ENCODE data around the gene SECISBP2.

SECISBP2 gene

DNA sequence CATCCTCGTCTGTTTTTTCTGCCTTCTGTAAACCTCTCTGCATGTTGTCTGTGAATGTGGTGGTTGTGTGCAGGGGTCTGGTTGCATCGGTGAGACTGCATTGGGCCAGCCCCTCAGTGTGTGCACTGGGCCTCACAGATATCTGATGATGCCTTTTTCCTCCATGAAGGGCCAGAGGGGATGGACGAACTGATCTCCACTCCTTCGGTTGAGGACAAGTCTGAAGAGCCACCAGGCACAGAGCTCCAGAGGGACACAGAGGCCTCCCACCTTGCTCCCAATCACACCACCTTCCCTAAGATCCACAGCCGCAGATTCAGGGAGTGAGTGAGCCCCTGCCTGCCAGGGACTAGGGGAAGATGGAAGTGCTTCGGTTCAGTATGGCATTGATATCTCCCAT lies 31.3 kb downstream of the SECISBP2 start:
- DNase-seq: no peak

DNA sequence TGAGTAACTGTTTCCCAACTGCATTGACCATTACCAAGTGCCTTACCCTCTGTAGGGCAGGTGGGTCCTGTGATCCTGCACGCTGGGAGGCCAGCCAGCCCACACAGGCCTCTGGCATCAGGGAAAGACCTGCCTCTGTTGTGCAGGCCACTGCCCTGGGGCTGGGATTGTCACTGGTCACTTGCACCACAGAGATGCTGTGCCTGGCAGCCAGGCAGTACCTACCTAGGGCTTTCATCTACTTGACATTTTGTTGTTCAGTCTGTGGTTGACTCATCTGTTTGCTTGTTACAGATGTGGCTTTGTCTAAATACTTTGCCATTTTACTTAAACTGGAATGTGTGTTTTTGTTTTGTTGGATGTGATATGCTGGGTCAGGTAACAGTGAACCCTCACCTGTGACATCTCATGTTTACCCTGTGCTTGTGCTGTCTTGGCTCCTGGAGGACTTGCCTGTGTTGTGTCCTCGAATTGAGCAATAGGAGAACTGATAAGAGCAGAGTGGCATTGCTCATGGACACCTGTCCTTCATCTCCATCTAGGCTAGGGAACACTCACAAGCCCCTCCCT lies 32.8 kb downstream of the SECISBP2 start:
- no peak for DNase-seq

DNA sequence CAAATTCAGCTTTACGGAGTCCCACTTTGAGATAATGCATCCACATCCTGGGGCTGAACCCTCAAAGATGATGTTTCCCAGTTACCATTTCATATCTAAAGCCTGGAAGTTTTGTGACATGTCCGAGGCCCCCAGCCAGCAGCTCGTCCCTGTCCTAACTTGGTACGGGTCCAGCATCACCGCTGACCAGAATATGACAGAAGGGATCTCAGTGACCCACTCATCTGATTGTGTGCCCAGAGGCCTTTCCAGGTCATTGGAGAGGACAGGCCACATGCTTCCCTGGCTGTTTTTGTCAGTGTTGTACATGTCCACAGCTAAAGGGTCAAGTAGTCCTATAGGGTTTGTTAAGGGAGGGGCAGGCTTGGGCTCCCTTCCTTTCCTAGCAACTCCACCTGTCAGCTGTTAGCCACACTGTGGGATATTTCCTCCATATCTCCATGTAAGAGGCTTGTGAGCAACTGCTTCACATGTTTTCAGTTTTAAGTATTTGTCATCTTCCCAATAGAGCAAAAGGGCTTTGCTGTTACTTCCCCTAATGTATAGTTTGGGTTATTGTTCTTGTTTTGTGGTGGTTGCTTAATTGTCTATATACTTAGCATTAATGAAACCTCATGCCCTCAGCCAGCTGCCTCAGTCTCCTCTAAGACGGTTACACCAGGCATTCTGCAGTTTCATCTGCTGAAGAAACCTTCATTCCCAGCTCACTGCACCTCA lies 33.4 kb downstream of the SECISBP2 start:
- DNase-seq: no peak

DNA sequence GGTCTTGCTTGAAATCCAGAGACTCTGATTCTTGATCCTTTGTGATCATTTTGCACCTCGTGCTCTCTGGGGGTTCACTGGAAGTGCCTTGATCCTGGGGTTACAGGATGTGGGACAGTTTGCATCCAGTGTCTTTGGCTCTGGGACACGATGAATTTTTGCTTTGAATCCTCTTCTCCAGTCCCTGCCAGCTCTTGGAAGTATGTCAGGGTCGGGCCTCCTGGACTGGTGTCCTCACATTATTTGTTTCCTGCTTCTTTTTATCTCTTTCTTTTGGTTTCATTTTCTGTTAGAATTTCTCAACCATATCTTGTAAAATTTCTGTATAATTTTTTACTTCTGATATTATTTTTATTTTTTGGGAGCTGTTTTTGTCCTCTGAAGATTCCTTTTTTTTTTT lies 34.2 kb downstream of the SECISBP2 start:
- DNase-seq: no peak

DNA sequence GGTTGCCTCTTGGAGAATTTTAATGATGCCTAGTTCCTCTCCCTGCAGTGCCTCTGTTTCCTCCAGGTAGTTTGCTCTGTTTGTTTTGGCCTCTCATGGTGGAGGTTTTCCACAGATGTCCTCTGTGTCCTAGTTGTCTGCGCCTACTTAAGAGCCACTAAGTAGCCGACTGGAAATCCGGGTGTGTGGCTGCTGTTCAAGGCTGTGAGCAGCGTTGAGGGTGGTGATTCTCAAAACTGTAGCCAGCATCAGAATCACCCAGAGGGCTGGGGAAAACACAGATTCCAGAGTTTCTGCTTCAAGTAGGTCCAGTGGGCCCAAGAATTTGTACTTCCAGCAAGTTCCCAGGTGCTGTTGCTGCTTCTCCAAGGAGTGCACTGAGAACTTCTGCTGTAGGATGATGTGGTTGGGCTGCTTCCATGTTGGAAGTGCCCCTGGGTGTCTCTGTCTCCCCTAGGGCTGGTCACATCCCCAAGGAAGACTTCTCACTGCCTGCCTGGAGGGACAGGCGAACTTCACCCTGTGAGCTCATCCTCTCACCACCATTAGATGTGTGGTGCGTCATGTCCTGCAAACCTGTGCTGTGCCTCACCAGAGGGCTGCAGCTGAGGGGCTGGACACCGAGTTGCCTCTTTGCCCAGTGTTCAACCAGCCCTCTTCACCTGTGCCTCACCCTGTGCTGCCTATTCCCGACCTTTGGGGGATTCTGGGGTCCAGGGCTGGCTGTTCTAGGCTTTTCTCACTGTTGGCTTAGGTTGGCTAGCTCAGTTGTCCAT lies 34.8 kb downstream of the SECISBP2 start:
- DNase-seq: no peak

DNA sequence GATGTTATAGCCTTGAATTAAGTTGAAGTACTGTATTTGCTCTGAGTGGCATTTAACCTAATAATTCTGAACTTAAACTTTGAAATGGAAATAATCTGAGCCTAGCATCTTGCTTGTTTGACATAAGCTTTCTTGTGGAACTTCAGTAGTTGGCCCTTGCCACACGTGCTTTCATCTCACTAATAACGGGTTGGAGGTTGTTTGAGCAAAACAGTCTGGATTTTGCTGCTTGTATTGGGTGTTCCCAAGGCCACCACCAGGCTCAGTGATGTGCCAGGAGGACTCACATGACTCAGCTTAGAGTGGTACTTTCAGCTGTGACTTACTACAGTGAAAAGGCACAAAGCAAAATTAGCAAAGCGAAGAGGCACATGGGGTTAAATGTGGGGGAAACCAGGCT lies 35.7 kb downstream of the SECISBP2 start:
- no peak for DNase-seq

DNA sequence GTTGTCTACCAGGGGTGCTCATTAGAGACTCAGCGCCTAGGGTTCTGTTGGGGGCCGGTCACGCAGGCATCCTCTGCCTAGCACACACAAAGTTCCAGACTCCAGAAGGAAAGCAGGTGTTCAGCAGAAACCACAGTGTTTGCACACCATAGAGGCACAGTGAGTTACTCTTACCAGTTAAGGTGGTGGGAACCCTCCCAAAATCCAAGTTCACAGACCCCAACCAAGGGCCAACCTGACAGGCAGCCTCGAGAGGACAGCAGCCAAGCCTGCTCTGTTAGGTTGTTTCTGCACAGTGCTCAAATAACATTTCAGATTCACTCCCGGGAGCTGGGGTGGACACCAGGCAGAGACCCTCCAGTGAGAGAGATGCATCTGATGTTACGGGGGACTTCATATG lies 36.2 kb downstream of the SECISBP2 start:
- no peak for DNase-seq

DNA sequence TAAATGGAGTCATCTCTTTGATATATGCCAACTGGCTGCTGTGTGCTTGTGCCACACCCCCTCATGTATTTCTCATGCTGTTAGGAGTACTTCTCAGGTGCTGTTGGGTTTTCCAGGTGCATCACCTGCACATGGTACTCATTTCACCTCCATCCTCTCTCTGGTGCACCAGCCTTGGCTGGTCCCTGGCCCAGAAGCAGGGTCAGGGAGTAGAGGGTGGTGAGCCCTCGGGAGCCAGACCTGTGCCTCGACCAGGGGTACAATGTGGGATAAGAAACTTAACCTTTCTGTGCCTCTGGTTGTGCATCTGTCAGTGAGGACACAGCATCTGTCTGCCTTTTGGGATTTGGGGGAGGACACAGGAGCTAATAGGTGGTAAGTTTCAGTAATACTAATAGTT lies 38.5 kb downstream of the SECISBP2 start:
- DNase-seq: no peak

DNA sequence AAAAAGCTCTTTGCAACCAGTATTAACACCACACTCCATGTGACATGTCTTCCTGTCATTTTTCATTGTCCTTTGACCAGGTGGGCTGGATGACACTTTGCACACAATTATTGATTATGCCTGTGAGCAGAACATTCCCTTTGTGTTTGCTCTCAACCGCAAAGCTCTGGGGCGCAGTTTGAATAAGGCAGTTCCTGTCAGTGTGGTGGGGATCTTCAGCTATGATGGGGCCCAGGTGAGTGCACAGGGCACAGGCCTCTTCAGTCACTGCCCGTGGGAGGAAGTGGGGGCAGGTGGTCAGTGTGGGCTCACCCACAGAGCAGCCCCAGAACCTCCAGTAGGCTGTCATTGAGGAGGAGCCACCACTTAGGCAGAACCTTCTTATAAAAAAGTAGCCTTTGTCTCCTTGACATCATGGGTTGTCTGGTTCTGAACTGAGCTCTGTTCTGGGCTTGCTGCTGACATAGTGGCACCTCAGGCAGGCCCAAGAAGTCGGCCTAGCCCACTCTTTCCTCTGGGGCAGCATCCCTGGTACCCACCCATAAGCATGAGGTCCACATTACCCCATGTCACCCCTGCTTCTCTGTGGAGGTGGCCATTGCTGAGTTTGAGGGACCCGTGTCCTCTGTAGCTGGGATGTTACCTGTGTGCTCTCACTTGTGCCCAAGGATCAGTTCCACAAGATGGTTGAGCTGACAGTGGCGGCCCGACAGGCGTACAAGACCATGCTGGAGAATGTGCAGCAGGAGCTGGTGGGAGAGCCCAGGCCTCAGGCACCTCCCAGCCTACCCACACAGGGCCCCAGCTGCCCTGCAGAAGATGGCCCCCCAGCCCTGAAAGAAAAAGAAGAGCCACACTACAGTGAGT lies 39.3 kb downstream of the SECISBP2 start:
- DNase-seq: no peak

DNA sequence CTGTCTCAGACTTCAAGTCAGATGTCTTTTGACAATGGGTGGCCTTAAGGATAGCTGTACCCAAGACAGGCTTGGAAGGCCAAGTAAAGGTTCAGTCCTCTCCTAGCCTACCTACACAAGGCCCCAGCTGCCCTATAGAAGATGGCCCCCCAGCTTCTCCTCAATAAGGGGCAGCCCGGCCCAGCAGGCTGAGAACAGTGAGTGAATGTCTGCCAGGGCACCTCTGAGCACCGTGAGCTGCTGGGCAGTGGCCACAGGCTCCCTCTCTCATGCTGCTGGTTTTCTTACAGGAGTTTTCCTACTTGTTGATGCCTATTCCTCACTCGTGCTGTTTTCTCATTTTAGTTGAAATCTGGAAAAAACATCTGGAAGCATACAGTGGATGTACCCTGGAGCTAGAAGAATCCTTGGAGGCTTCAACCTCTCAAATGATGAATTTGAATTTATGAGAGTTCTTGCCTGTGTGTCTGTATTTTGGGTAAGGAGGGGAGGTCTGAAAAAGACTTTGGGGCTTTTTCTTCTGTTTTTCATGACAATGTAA lies 40.1 kb downstream of the SECISBP2 start:
- DNase-seq: no peak

DNA sequence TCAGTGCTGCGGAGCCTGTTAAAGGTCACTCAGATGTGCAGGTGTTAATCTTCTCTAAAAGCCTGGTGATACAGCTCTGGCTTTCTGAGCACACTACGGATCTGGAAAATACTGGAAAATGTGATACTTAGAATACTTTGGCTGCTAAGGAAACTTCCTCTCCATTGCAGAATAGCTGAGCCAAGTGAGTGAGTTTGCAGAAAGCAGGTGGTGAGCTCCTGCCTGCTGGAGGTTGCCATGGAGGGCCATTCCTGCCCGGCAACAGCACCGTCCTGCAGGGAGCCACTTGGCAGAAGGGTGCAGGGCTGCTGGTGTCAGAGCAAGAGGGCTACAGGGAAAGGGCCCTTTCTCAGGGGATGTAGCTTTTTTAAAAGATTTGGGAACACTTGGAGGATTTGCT lies 40.7 kb downstream of the SECISBP2 start:
- DNase-seq: no peak

DNA sequence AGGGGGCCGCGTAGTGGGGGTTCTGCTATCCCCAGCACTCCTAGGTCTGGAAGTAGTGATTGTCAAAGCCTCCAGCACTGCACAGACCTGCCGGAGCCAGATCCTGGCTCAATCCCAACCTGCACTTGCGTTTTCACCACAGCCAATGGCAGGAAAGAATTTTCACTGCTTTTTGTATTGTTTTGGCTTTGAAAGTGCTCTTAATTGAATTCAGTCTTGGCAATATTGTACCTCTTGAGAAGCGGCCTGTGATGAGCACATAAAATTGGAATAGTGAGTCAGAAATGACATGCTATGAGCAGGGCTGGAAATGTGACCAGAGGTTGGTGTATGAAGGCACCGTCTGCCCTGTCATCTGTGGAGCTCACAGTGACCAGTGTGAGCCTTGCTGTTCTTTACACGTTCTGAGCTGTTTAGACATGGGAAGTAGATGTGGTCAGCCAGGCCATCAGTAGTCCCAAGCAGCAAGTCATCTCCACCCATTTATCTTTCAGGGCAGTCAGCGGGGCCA lies 41.5 kb downstream of the SECISBP2 start:
- DNase-seq: no peak

DNA sequence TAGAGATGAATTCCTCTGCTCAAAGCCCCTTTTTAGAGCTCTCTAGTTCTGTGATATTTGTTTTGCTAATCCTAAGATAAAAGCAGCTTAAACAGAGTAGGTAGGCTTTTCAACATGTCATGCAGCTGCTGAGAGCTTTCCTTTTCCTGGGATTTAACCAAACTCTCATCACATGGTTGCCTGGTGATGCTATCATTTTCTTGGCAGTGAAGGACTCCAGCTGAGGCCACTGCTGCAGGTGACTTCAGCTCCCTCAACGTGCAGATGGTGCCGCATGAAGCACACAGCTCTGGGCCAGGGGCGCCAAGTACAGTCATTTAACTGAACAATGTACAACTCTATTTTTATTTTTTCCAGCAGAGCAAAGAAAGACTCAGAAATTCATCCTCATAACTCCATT lies 42.2 kb downstream of the SECISBP2 start:
- DNase-seq: no peak

DNA sequence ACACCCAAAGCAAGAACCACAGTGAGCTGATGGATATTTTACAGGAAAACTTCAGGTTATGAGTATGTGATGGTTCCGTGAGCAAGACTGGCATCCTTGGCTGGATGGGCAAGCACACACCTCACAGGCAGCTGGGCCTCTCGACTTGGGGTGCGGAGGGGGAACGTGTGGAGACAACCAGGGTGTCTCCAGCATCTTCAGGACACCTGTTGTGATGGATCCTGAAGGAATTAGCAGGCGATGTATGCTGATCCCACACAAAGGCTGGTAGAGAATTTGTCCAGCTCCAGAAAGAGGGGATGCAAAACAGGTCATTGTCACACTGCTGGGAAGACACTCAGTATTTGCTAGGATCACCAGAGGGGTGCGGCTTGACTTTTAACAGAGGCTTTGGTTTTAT lies 42.7 kb downstream of the SECISBP2 start:
- no peak for DNase-seq

DNA sequence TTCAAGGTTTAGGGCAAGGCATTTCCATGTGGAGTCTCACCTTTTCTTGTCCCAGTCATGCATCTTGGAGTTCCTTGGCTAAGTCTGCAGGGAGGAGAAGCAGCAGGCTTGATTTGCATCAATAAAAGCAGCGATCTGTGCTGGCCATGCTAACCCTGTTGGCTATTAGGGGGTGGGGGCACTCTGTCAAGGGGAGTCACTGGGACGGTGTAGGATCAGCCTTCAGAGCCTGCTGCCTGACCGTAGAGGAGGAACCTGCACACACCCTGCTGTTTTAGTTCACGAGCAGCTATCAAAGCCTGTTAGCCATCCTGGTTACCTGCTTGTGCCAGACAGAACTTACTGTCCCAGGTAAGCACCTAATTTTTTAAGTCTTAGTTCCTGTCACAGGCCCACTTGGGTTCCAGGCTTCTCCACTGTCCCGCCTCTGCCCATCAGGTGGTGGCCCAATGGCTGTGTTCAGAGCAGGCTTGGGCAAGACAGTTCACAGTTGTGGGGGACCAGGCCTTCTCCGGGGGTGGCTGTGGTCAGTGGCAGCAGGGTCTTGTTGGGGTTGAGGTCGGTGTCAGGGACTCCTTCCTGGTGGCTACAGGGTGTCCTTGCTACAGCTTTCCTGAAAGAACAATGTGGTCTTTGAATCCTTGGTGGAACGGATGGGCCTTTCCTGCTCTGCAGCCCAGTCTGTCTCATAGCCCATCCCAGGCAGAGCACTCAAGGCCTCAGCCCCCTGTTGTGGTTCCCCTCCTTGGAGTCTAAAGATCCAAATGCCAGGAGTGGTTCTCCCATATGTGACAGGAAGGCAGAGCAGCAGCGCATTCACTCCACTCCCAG lies 43.7 kb downstream of the SECISBP2 start:
- no peak for DNase-seq

DNA sequence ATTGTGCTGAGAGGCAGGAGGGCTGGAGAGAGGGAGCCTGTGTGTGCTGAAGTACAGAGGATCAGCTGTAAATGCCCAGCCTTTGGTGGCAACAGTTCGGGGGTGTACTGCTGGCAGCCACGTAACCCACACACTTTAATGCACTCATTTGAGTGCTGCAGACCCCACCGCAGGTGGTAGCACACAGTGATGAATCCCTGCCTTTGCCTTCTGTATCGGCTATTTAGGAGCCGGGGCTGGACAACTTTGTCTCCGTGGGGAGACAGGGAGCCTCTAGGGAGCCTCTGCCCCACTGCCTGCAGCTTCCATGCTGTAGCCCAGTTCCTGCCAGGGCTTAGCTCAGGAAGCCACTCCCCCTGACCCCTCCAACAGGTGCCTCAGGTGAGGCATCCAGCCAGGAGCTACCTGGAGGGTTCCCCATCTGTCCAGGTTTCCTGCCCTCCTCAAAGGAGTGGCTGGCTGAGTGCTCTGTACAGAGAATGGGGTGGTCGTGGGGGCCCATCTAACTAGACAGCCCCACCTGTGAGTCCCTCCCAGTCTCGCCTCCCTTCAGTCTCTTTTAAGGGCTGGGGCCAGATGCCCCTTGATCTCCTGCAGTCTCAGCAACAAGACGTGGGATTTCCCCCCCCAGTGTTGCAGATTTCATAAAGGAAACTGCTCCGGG lies 44.5 kb downstream of the SECISBP2 start:
- DNase-seq: no peak

DNA sequence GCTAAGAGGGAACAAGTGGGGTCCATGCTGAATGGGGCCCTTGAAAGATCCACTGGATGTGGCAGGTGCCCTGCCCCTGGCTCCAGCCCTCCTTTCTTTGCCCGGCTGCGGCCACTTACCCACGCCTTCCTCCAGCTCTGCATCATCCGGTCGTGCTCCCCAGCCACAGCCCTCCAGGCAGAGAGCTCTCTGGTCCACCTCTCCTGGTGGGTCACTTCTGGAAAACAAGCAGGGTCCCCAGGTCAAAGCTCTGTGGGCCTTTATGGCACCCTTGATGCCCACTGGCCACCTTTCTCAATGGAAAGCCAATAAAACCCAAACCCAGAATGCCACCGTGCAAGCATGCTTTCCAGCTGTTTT lies 45.0 kb downstream of the SECISBP2 start:
- DNase-seq: no peak

DNA sequence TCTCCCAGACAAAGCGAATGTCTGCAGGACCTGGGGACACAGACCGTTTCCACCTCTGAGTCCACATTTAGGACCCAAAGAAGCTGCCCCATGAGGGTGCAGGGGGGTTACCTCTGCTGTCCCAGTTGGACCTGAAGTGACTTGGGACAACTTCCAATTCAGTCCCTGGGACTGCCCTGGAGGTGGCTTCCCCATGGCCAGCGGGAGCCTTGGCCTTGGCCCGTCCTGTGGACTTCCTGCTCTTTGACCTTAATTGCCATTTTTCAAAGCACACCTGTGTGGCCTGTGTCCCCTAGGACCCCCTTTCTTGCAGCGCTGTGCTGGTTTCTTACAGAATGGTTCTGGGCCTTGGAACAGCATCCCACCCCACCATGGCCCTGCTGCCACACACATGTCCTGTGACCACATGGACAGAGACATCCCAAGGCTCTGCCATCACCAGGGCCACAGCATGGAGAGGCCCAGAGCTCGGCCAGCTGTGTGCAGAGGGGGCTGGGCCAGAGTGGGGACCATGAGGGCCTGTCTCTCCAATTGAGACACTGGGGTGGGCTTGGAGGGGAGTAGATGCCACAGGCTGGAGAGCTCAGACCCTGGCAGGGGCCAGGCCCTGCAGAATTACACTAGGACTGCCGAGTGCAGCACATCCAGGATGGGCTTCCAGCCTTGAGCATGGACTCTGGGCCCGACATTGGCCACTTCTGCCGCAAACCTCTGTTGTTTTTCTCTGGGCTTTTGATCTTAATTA lies 45.8 kb downstream of the SECISBP2 start:
- no peak for DNase-seq

DNA sequence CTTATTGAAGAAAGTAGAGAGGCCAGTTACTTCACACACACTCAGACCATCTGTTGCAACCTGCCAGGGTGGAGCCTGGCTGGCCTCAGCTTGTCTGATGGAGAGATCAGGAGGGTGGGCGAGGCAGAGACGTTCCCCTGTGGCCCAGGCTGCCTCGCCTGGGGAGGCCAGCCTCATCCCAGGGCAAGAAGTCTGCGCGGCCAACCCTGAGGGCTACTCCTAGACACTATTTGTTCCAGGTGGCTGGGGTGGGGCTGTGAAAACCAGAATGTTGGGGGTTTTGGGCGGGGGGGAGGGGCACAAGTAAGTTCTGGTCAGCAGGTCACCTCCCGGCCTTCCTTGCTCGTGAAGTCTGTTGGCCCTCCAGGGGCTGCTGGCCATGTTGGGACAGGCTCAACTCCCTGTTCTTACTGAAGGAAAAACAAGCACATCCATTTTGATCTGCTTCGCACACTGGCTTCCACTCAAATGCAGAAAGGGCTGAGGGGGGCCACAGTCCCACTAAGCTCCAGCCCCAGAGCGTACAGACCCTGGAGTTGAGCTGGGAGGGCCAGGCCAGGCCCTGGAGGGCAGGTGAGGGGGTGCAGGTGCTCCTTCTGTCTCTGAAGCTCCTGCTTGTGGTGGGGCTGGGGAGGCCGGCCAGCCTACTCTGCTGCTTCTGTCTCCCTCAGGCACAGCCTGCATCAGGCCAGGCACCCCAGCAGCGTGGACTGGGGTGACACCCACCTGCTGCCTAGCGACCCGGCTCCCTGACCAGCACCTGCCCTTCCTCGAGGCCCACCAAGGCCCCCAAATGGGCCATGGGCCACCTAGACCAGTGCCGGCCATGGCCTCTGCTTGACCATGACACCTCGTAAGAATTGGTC lies 46.6 kb downstream of the SECISBP2 start:
- DNase-seq: no peak

DNA sequence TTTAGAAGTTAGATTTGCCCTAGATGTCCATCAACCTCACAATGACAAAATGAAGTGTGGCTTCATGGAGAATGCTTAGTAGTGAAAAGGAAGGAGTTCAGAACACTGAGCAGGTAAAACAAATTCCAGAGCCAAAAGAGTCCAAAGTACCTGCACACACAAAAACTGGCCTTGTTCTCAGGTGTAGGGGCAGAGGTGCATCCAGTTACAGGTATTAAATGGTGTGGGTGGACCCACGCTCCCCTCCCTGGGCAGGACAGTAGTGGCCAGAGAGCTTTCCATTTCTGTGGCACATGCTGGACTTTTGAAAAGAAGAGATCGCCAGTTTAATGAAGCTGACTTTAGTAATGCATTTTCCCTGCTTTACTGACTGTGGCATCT lies 47.2 kb downstream of the SECISBP2 start:
- DNase-seq: no peak
